Activated T-helper 2 cell treated with anti-CD3 and anti-CD28 coated beads, Interferon-gamma antibody, Interleukin-2, Interleukin-4, amounts not matched to agents 10 μg/mL and 5 μg/mL and 100 μg/mL, durations not matched to agents 14 hours and 24 hours and 36 hours (primary cell): ENCODE data around the gene AKT1. TPM values are rescaled to one million over a fixed set of nuclear protein-coding genes. Genes with fewer than 3 reads are reported as not detected.

ENCODE experiments used
- DNase-seq: peaks from one replicate; pipeline ENCODE4 v3.0.0; 2021; ENCODE audit warnings: low spot score
- H3K27ac Mint-ChIP-seq: one replicate; pipeline ENCODE4 v1.8.0; 2021; ENCODE audit warnings: mixed read lengths
- H3K27me3 Mint-ChIP-seq: one replicate; pipeline ENCODE4 v1.8.0; 2021; ENCODE audit warnings: low read depth, mixed read lengths
- H3K36me3 Mint-ChIP-seq: one replicate; pipeline ENCODE4 v1.8.0; 2021; ENCODE audit warnings: low read depth, mixed read lengths
- H3K4me1 Mint-ChIP-seq: one replicate; pipeline ENCODE4 v1.8.0; 2021; ENCODE audit warnings: low read depth, mixed read lengths
- H3K4me3 Mint-ChIP-seq: one replicate; pipeline ENCODE4 v1.8.0; 2021; ENCODE audit warnings: low read depth, mild to moderate bottlenecking, moderate library complexity, mixed read lengths
- H3K9me3 Mint-ChIP-seq: one replicate; pipeline ENCODE4 v1.8.0; 2021; ENCODE audit warnings: mixed read lengths
- intact Hi-C: fragments of 100-400 bp; cut with micrococcal nuclease; formaldehyde crosslinking; loops from one replicate; pipeline ENCODE4 v1.15.1; 2023
- total RNA-seq: library from RNA; stranded (reverse); gene quantifications from 2 replicates; pipeline ENCODE4 v1.2.3, GENCODE V29; 2022

Gene AKT1
- total RNA-seq, 1 donor from 2014 or later = 145 TPM

DNA sequence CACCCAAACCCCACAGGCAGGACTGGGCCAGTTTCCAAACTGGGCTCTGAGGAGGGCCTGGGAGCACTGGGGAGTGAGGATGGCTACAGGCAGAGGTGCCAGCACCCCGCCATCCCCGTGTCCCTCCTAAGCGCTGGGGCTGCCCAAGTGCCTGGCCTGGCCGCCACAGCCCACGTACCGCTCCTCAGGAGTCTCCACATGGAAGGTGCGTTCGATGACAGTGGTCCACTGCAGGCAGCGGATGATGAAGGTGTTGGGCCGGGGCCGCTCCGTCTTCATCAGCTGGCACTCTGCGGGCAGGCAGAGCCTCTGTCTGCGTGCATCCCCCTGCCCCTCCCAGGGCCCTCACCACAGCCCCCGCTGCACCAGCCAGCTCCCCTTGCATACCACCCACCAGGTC is 19.1 kb downstream of the AKT1 start:
- Mint-ChIP-seq H3K27me3 (no peaks in the 10 kb centered on the region), H3K4me1 (no peaks in the 10 kb centered on the region), H3K36me3 (peaks cover 40% of the 10 kb centered on the region), H3K4me3 (no peak overlapping the region), H3K27ac (no peak overlapping the region), H3K9me3 (no peaks in the 10 kb centered on the region)
- DNase-seq = no peak
- intact Hi-C loops = no loop called here

GRCh38 chr14:104775073-104775489 is 20.5 kb downstream of the AKT1 start:
- peaks cover 52% of the 10 kb centered on the region for H3K36me3 Mint-ChIP-seq
- DNase-seq = no peak
- peaks cover 3% of the 10 kb centered on the region for H3K9me3 Mint-ChIP-seq
- H3K4me1 Mint-ChIP-seq = no peaks in the 10 kb centered on the region
- no peak overlapping the region for H3K27ac Mint-ChIP-seq
- intact Hi-C loops = no loop called here
- H3K27me3 Mint-ChIP-seq = no peaks in the 10 kb centered on the region
- H3K4me3 Mint-ChIP-seq = no peak overlapping the region

GRCh38 chr14:104774453-104775072 is 21.0 kb downstream of the AKT1 start:
- Mint-ChIP-seq H3K4me1 (peaks cover 1% of the 10 kb centered on the region), H3K36me3 (peaks cover 57% of the 10 kb centered on the region), H3K4me3 (no peak overlapping the region), H3K9me3 (peaks cover 3% of the 10 kb centered on the region), H3K27ac (no peak overlapping the region), H3K27me3 (no peaks in the 10 kb centered on the region)
- DNase-seq = no peak
- intact Hi-C loops = no loop called here

- Mint-ChIP-seq H3K9me3 (peaks cover 3% of the 10 kb centered on the region), H3K4me1 (peaks cover 4% of the 10 kb centered on the region), H3K27me3 (no peaks in the 10 kb centered on the region), H3K36me3 (peaks cover 61% of the 10 kb centered on the region), H3K27ac (no peak overlapping the region), H3K4me3 (no peak overlapping the region)
- DNase-seq = no peak
- intact Hi-C loops = no loop called here
Measured at GRCh38 chr14:104773505-104774452, 21.8 kb downstream of the AKT1 start.

- Mint-ChIP-seq H3K36me3 (peaks cover 61% of the 10 kb centered on the region), H3K9me3 (peaks cover 3% of the 10 kb centered on the region), H3K4me1 (peaks cover 4% of the 10 kb centered on the region), H3K27me3 (no peaks in the 10 kb centered on the region), H3K27ac (no peak overlapping the region), H3K4me3 (no peak overlapping the region)
- no peak for DNase-seq
- intact Hi-C loops = no loop called here
Measured at GRCh38 chr14:104772707-104773504, 22.6 kb downstream of the AKT1 start.

GRCh38 chr14:104771918-104772706 is 23.4 kb downstream of the AKT1 start:
- Mint-ChIP-seq H3K4me3 (no peak overlapping the region), H3K9me3 (peaks cover 3% of the 10 kb centered on the region), H3K27ac (no peak overlapping the region), H3K36me3 (peaks cover 58% of the 10 kb centered on the region), H3K4me1 (peaks cover 4% of the 10 kb centered on the region), H3K27me3 (no peaks in the 10 kb centered on the region)
- no peak for DNase-seq
- intact Hi-C loops = no loop called here

- no peaks in the 10 kb centered on the region for H3K27me3 Mint-ChIP-seq
- intact Hi-C loops = no loop called here
- H3K4me3 Mint-ChIP-seq = no peak overlapping the region
- H3K4me1 Mint-ChIP-seq = peaks cover 4% of the 10 kb centered on the region
- DNase-seq = no peak
- no peak overlapping the region for H3K27ac Mint-ChIP-seq
- H3K9me3 Mint-ChIP-seq = peaks cover 3% of the 10 kb centered on the region
- H3K36me3 Mint-ChIP-seq = peaks cover 53% of the 10 kb centered on the region
Measured at GRCh38 chr14:104771374-104771773, 24.2 kb downstream of the AKT1 start.

GRCh38 chr14:104770851-104771272 is 24.7 kb downstream of the AKT1 start:
- Mint-ChIP-seq H3K27me3 (no peaks in the 10 kb centered on the region), H3K4me3 (no peak overlapping the region), H3K9me3 (peaks cover 3% of the 10 kb centered on the region), H3K27ac (no peak overlapping the region), H3K4me1 (peaks cover 4% of the 10 kb centered on the region), H3K36me3 (peaks cover 48% of the 10 kb centered on the region)
- no peak for DNase-seq
- intact Hi-C loops = no loop called here

- peaks cover 3% of the 10 kb centered on the region for H3K9me3 Mint-ChIP-seq
- H3K27ac Mint-ChIP-seq = no peak overlapping the region
- no peak for DNase-seq
- H3K4me3 Mint-ChIP-seq = no peak overlapping the region
- H3K36me3 Mint-ChIP-seq = peaks cover 44% of the 10 kb centered on the region
- H3K27me3 Mint-ChIP-seq = no peaks in the 10 kb centered on the region
- H3K4me1 Mint-ChIP-seq = peaks cover 4% of the 10 kb centered on the region
- intact Hi-C loops = no loop called here
Measured at GRCh38 chr14:104770072-104770579, 25.4 kb downstream of the AKT1 start.

GRCh38 chr14:104769324-104770071 is 26.1 kb downstream of the AKT1 start:
- Mint-ChIP-seq H3K27ac (peak overlapping the region; percentile 38), H3K27me3 (no peaks in the 10 kb centered on the region), H3K4me1 (peaks cover 4% of the 10 kb centered on the region), H3K9me3 (peaks cover 3% of the 10 kb centered on the region), H3K4me3 (no peak overlapping the region), H3K36me3 (peaks cover 44% of the 10 kb centered on the region)
- intact Hi-C loops = loop anchor here (2.0 to 5.0 kb wide), 2 partner anchors 17 to 98 kb away; partner anchors contain the start of genes CEP170B and SIVA1
- no peak for DNase-seq

- intact Hi-C loops = loop anchor here (1.0 to 5.0 kb wide), 3 partner anchors 16 to 99 kb away; partner anchors contain the start of genes CEP170B and SIVA1
Measured at GRCh38 chr14:104768437-104769323, 26.9 kb downstream of the AKT1 start.

More at GRCh38 chr14:104768437-104769323, 26.9 kb downstream of the AKT1 start:
- Mint-ChIP-seq H3K36me3 (peaks cover 41% of the 10 kb centered on the region), H3K9me3 (peaks cover 3% of the 10 kb centered on the region), H3K4me1 (peaks cover 4% of the 10 kb centered on the region), H3K27ac (no peak overlapping the region), H3K4me3 (no peak overlapping the region), H3K27me3 (no peaks in the 10 kb centered on the region)
- peak; percentile 84 for DNase-seq
